ENCODE data around the gene CHMP3. TPM values are rescaled to one million over a fixed set of nuclear protein-coding genes. Genes with fewer than 3 reads are reported as not detected.

The CHMP3 gene
- total RNA-seq, 1 donor from 2014 or later: 21.9 TPM

DNA sequence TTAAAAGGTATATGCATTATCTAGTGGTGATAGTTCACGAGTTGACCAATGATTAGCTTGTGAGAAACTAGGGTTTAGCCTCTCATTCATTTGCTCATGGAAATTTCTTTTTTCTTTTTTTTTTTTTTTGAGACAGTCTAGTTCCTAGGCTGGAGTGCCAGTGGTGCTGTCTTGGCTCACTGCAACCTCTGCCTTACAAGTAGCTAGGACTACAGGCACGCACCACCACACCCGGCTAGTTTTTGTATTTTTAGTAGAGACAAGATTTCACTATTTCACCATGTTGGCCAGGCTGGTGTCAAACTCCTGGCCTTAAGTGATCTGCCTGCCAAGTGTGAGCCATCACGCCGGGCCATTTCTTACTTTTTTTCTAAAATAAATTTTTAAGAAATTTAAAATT, 108.1 kb downstream of the CHMP3 start:
- H3K36me3 Mint-ChIP-seq: peaks cover 63% of the 10 kb centered on the region
- H3K27me3 Mint-ChIP-seq (ENCODE audit: insufficient read depth, low read depth): peaks cover 3% of the 10 kb centered on the region
- no peaks in the 10 kb centered on the region for H3K9me3 ChIP-seq (ENCODE audit: low read depth)

DNA sequence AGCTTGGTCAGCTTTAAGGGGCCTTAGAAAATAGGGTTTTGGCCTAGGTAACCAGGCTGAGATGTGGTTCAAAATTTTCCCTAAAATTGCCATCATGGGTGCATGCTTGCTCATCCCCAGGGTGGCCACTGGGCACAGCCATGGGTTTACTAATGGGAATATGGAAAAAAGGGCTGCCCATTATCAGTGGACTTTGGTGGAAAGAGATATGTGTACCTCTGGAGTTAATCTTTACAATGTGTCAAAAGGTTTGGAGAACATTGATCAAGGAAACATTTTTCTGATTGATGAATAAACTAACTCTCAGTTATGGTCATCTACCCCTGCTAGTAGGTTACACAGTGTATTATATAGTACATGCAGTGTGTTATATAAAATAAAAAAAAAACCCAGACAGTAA, 109.0 kb downstream of the CHMP3 start:
- TF ChIP-seq EZH2 (IDR thresholded peaks at IDR 0.05) (no peak), EZH2phosphoT487 (IDR thresholded peaks at IDR 0.05) (no peak)
- TF ChIP-seq, protein P1, sequence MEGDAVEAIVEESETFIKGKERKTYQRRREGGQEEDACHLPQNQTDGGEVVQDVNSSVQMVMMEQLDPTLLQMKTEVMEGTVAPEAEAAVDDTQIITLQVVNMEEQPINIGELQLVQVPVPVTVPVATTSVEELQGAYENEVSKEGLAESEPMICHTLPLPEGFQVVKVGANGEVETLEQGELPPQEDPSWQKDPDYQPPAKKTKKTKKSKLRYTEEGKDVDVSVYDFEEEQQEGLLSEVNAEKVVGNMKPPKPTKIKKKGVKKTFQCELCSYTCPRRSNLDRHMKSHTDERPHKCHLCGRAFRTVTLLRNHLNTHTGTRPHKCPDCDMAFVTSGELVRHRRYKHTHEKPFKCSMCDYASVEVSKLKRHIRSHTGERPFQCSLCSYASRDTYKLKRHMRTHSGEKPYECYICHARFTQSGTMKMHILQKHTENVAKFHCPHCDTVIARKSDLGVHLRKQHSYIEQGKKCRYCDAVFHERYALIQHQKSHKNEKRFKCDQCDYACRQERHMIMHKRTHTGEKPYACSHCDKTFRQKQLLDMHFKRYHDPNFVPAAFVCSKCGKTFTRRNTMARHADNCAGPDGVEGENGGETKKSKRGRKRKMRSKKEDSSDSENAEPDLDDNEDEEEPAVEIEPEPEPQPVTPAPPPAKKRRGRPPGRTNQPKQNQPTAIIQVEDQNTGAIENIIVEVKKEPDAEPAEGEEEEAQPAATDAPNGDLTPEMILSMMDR (IDR thresholded peaks at IDR 0.05): no peak
- Histone ChIP-seq H3K27me3 (no peaks in the 10 kb centered on the region), H4K20me1 (ENCODE audit: low read depth) (peaks cover 45% of the 10 kb centered on the region), H3K79me2 (ENCODE audit: low read depth) (peaks cover 22% of the 10 kb centered on the region), H3K9me3 (ENCODE audit: low read depth) (no peaks in the 10 kb centered on the region), H3K27ac (no peak overlapping the region), H3K4me2 (no peak overlapping the region), H3K9ac (no peak overlapping the region), H3K4me3 (no peak overlapping the region), H3F3A (ENCODE audit: low read depth) (no peaks in the 10 kb centered on the region), H2AFZ (replicated peaks) (no peak overlapping the region), H3K4me1 (no peaks in the 10 kb centered on the region), H3K36me3 (peaks cover 47% of the 10 kb centered on the region)
- Mint-ChIP-seq H3K27me3 (ENCODE audit: insufficient read depth, low read depth) (peaks cover 3% of the 10 kb centered on the region), H3K27ac (no peak overlapping the region), H3K9me3 (no peaks in the 10 kb centered on the region), H3K4me3 (no peak overlapping the region), H3K36me3 (peaks cover 64% of the 10 kb centered on the region), H3K4me1 (no peaks in the 10 kb centered on the region)
- DNase-seq (ENCODE audit: low spot score): no peak

More for the DNA sequence above, 108.1 kb downstream of the CHMP3 start:
- Histone ChIP-seq H3K27me3 (no peaks in the 10 kb centered on the region), H3K36me3 (peaks cover 47% of the 10 kb centered on the region), H3K27ac (no peak overlapping the region), H3K4me1 (no peaks in the 10 kb centered on the region), H3K9ac (no peak overlapping the region), H3K4me3 (no peak overlapping the region), H3K4me2 (no peak overlapping the region), H4K20me1 (ENCODE audit: low read depth) (peaks cover 40% of the 10 kb centered on the region), H3F3A (ENCODE audit: low read depth) (no peaks in the 10 kb centered on the region), H2AFZ (replicated peaks) (no peak overlapping the region), H3K79me2 (ENCODE audit: low read depth) (peaks cover 13% of the 10 kb centered on the region)
- Mint-ChIP-seq H3K27ac (no peak overlapping the region), H3K4me3 (no peak overlapping the region), H3K9me3 (no peaks in the 10 kb centered on the region), H3K4me1 (no peaks in the 10 kb centered on the region)
- DNase-seq (ENCODE audit: low spot score): no peak
- TF ChIP-seq EZH2phosphoT487 (IDR thresholded peaks at IDR 0.05) (no peak), EZH2 (IDR thresholded peaks at IDR 0.05) (no peak)
- TF ChIP-seq, protein P1 (IDR thresholded peaks at IDR 0.05): no peak

DNA sequence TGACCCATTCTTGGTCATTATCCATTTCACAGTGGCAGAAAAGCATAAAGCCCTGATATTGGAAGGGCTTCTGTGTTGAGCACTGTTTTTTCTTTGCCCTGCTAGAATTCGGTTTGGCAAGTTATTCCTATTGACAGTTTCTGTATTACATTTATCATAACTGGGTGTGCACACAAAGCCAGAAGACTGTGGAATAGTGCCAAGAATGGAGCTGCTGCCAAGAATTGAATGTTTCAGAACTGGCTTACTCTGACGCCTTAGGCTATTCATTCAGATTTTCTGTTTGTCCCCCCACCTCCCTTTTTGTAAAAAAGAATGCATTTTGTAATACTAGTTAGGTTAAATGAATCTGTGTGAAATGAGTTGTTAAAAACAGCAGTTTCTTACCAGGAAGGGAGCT, 109.4 kb downstream of the CHMP3 start:
- Histone ChIP-seq H3K27ac (no peak overlapping the region), H3K4me3 (no peak overlapping the region), H3K27me3 (no peaks in the 10 kb centered on the region), H3K79me2 (ENCODE audit: low read depth) (peaks cover 26% of the 10 kb centered on the region), H3K36me3 (peaks cover 47% of the 10 kb centered on the region), H3K9ac (no peak overlapping the region), H3K9me3 (ENCODE audit: low read depth) (no peaks in the 10 kb centered on the region), H4K20me1 (ENCODE audit: low read depth) (peaks cover 46% of the 10 kb centered on the region), H3F3A (ENCODE audit: low read depth) (no peaks in the 10 kb centered on the region), H3K4me1 (no peaks in the 10 kb centered on the region), H2AFZ (replicated peaks) (no peak overlapping the region), H3K4me2 (no peak overlapping the region)
- no peak for DNase-seq (ENCODE audit: low spot score)
- Mint-ChIP-seq H3K4me1 (no peaks in the 10 kb centered on the region), H3K9me3 (no peaks in the 10 kb centered on the region), H3K27me3 (ENCODE audit: insufficient read depth, low read depth) (peaks cover 3% of the 10 kb centered on the region), H3K27ac (no peak overlapping the region), H3K4me3 (no peak overlapping the region), H3K36me3 (peaks cover 66% of the 10 kb centered on the region)
- TF ChIP-seq EZH2 (IDR thresholded peaks at IDR 0.05): no peak
- TF ChIP-seq EZH2phosphoT487 (IDR thresholded peaks at IDR 0.05): no peak
- TF ChIP-seq, protein P1 (IDR thresholded peaks at IDR 0.05): no peak

Small RNA genes lying within 50 kb of the gene (small RNA-seq; reads per million reads assigned to genes)
- not detected for gene RNU6-640P

Other genes starting within 250 kb of the CHMP3 start
- 0.88 and 0.93 TPM in 2 replicates for gene REEP1, start 225.8 kb downstream of the CHMP3 start, total RNA-seq (ENCODE audit: low replicate concordance)
- gene KDM3A, start 122.1 kb downstream of the CHMP3 start, total RNA-seq (ENCODE audit: low replicate concordance): 63.2 and 84.9 TPM in 2 replicates
- 15.9 and 26.5 TPM in 2 replicates for gene RNF103, start 60.4 kb upstream of the CHMP3 start, total RNA-seq (ENCODE audit: low replicate concordance)
- 74.5 and 107 TPM in 2 replicates for gene RMND5A, start 156.8 kb upstream of the CHMP3 start, total RNA-seq (ENCODE audit: low replicate concordance)
- gene CD8A, start 227.5 kb upstream of the CHMP3 start, total RNA-seq (ENCODE audit: low replicate concordance): 0.03 and 0.34 TPM in 2 replicates

Measured in neural progenitor cell (in vitro differentiated cells).